GM23338 (cell line): ENCODE measurements around the gene ZNF441. TPM values are rescaled to one million over a fixed set of nuclear protein-coding genes. Genes with fewer than 3 reads are reported as not detected.

ENCODE experiments used
- ATAC-seq: fragments of 200-7000 bp; cut with Tn5 transposase; 3 replicates; pipeline ENCODE4 v1.9.1; 2020
- DNase-seq: peaks from one replicate; pipeline ENCODE4 v3.0.0-alpha.2; 2015; ENCODE audit warnings: low spot score
- H2AFZ ChIP-seq: fragments of 200-600 bp; sonication (generic); 2 replicates; pipeline ENCODE4 v1.8.0; 2016; ENCODE audit warnings: antibody characterized with exemption, mild to moderate bottlenecking, moderate library complexity
- H3F3A ChIP-seq: fragments of 200-600 bp; sonication (generic); replicated peaks from 2 replicates; pipeline ENCODE4 v1.8.0; 2017; ENCODE audit warnings: antibody characterized with exemption, mixed run types, low read depth
- H3K27ac ChIP-seq: fragments of 200-600 bp; sonication (generic); 2 replicates; pipeline ENCODE4 v1.6.1; 2016; ENCODE audit warnings: low read depth
- H3K27me3 ChIP-seq: fragments of 200-600 bp; sonication (generic); 2 replicates; pipeline ENCODE4 v1.8.0; 2016; ENCODE audit warnings: mild to moderate bottlenecking, mixed run types, moderate library complexity; ENCODE audit not compliant: insufficient read depth
- H3K36me3 ChIP-seq: fragments of 200-600 bp; sonication (generic); 2 replicates; pipeline ENCODE4 v1.8.0; 2016; ENCODE audit warnings: mild to moderate bottlenecking; ENCODE audit not compliant: insufficient read depth
- H3K4me1 ChIP-seq: fragments of 200-600 bp; sonication (generic); 2 replicates; pipeline ENCODE4 v1.8.0; 2016; ENCODE audit warnings: mild to moderate bottlenecking, moderate library complexity; ENCODE audit not compliant: insufficient read depth
- H3K4me2 ChIP-seq: fragments of 200-600 bp; sonication (generic); 2 replicates; pipeline ENCODE4 v1.7.1; 2017; ENCODE audit warnings: mixed run types
- H3K4me3 ChIP-seq: fragments of 200-600 bp; sonication (generic); 2 replicates; pipeline ENCODE4 v1.6.1; 2016; ENCODE audit warnings: mixed run types
- H3K79me2 ChIP-seq: fragments of 200-600 bp; sonication (generic); replicated peaks from 2 replicates; pipeline ENCODE4 v1.8.0; 2017; ENCODE audit warnings: mild to moderate bottlenecking; ENCODE audit not compliant: insufficient read depth
- H3K9me2 ChIP-seq: fragments of 200-600 bp; sonication (generic); 2 replicates; pipeline ENCODE4 v1.8.0; 2017; ENCODE audit not compliant: insufficient read depth
- H4K20me1 ChIP-seq: fragments of 200-600 bp; sonication (generic); replicated peaks from 2 replicates; pipeline ENCODE4 v1.8.0; 2017; ENCODE audit warnings: mild to moderate bottlenecking; ENCODE audit not compliant: insufficient read depth
- H3K27ac Mint-ChIP-seq: 2 replicates; pipeline ENCODE4 v1.8.0; 2020; ENCODE audit warnings: inconsistent platforms, mild to moderate bottlenecking, moderate library complexity, mixed read lengths
- H3K27me3 Mint-ChIP-seq: 3 replicates; pipeline ENCODE4 v1.8.0; 2022; ENCODE audit warnings: low read depth, mild to moderate bottlenecking, moderate library complexity, mixed read lengths, inconsistent platforms; ENCODE audit not compliant: insufficient read depth, poor library complexity
- H3K36me3 Mint-ChIP-seq: 3 replicates; pipeline ENCODE4 v1.8.0; 2021; ENCODE audit warnings: low read depth, mild to moderate bottlenecking, inconsistent platforms, moderate library complexity, mixed read lengths
- H3K4me1 Mint-ChIP-seq: 3 replicates; pipeline ENCODE4 v1.8.0; 2020; ENCODE audit warnings: mild to moderate bottlenecking, inconsistent platforms, mixed read lengths
- H3K4me3 Mint-ChIP-seq: 3 replicates; pipeline ENCODE4 v1.8.0; 2021; ENCODE audit warnings: moderate library complexity, mild to moderate bottlenecking, inconsistent platforms, mixed read lengths
- H3K9me3 Mint-ChIP-seq: 3 replicates; pipeline ENCODE4 v1.8.0; 2020; ENCODE audit warnings: moderate library complexity, mild to moderate bottlenecking, inconsistent platforms, mixed read lengths
- CREB1 ChIP-seq: fragments of 250-450 bp; sonication (Bioruptor Pico); IDR thresholded peaks from 2 replicates; pipeline ENCODE4 v1.5.0; 2020; ENCODE audit warnings: low read depth, mild to moderate bottlenecking, moderate library complexity
- CTCF ChIP-seq, 2 experiments: fragments of 200-600 bp in 1 of 2; sonication (generic) in 1 of 2; conservative IDR thresholded peaks; 2 replicates each; pipeline versions ENCODE4 v1.5.1 to v1.6.1; 2016 to 2017; ENCODE audit warnings: antibody characterized with exemption in 2 of 2, low read depth in 2 of 2, mild to moderate bottlenecking in 2 of 2, moderate library complexity in 1 of 2
- ETS1 ChIP-seq: IDR thresholded peaks from 2 replicates; pipeline ENCODE4 v1.6.1; 2016; ENCODE audit warnings: antibody characterized with exemption
- EZH2 ChIP-seq: fragments of 200-600 bp; sonication (generic); IDR thresholded peaks from one replicate; pipeline ENCODE4 v1.8.0; 2017; ENCODE audit warnings: antibody characterized with exemption, mild to moderate bottlenecking, low read depth; ENCODE audit not compliant: unreplicated experiment
- EZH2phosphoT487 ChIP-seq: fragments of 200-600 bp; sonication (generic); IDR thresholded peaks from one replicate; pipeline ENCODE4 v1.8.1; 2018; ENCODE audit warnings: antibody characterized with exemption; ENCODE audit not compliant: unreplicated experiment
- JUNB ChIP-seq: IDR thresholded peaks from one replicate; pipeline ENCODE4 v1.6.1; 2016; ENCODE audit warnings: antibody characterized with exemption; ENCODE audit not compliant: unreplicated experiment
- NANOG ChIP-seq: IDR thresholded peaks from 2 replicates; pipeline ENCODE4 v1.6.1; 2016; ENCODE audit warnings: antibody characterized with exemption, borderline replicate concordance
- POLR2AphosphoS5 ChIP-seq: IDR thresholded peaks from 2 replicates; pipeline ENCODE4 v1.6.1; 2016; ENCODE audit warnings: antibody characterized with exemption, low read depth
- STAT1 ChIP-seq: IDR thresholded peaks from one replicate; pipeline ENCODE4 v1.6.1; 2016; ENCODE audit warnings: antibody characterized with exemption; ENCODE audit not compliant: unreplicated experiment
- ZNF114 ChIP-seq: fragments of 250-450 bp; sonication (Bioruptor Pico); IDR thresholded peaks from 2 replicates; pipeline ENCODE4 v1.5.0; 2020; ENCODE audit warnings: mild to moderate bottlenecking, moderate library complexity
- ZNF331 ChIP-seq: fragments of 250-450 bp; sonication (Bioruptor Pico); IDR thresholded peaks from 2 replicates; pipeline ENCODE4 v1.5.0; 2020; ENCODE audit warnings: low read depth, mild to moderate bottlenecking, moderate library complexity
- polyA plus RNA-seq: library from polyadenylated mRNA; unstranded; fragments of >200 nt; fragmentation: Nextera tagmentation; extraction: Ambion mirVana; gene quantifications from 2 replicates; pipeline ENCODE4 v1.2.1, GENCODE V29; 2016
- total RNA-seq: library from RNA; depleted of rRNA; stranded (reverse); fragments of >200 nt; shearing (Covaris generic); gene quantifications from 2 replicates; pipeline ENCODE4 v1.2.3, GENCODE V29; 2014
- TF ChIP-seq, protein P1 (sequence below): fragments of 250-450 bp; sonication (Bioruptor Pico); IDR thresholded peaks from 2 replicates; pipeline ENCODE4 v1.5.0; 2020; ENCODE audit warnings: mild to moderate bottlenecking, moderate library complexity
- TF ChIP-seq, protein P2 (sequence below): IDR thresholded peaks from one replicate; pipeline ENCODE4 v1.6.1; 2018; ENCODE audit warnings: antibody characterized with exemption; ENCODE audit not compliant: unreplicated experiment

ZNF441 gene
- total and polyA plus RNA-seq, 2 experiments from 2014 or later, result 0.40 to 0.52 TPM

GRCh38 chr19:11784356-11784755 lies 17.6 kb downstream of the ZNF441 start:
- H3K27ac ChIP-seq, result no peak overlapping the region
- peaks cover 87% of the 10 kb centered on the region for H3K9me3 Mint-ChIP-seq
- peaks cover 6% of the 10 kb centered on the region; the same call in 2 of the 3 replicates for H3K36me3 Mint-ChIP-seq

More at GRCh38 chr19:11784356-11784755, 17.6 kb downstream of the ZNF441 start:
- Histone ChIP-seq H3K9me2 (no peaks in the 10 kb centered on the region), H3K4me1 (no peaks in the 10 kb centered on the region), H3K4me2 (no peak overlapping the region), H3K4me3 (no peak overlapping the region), H4K20me1 (no peaks in the 10 kb centered on the region), H3K27me3 (no peaks in the 10 kb centered on the region), H3F3A (no peaks in the 10 kb centered on the region), H3K36me3 (peaks cover 15% of the 10 kb centered on the region), H3K79me2 (no peaks in the 10 kb centered on the region), H2AFZ (no peak overlapping the region)
- Mint-ChIP-seq H3K4me3 (no peak overlapping the region), H3K4me1 (no peaks in the 10 kb centered on the region), H3K27ac (no peak overlapping the region), H3K27me3 (no peaks in the 10 kb centered on the region)
- DNase-seq, result no peak
- TF ChIP-seq ZNF331 (CRISPR knock-in tag), result no peak
- TF ChIP-seq, protein P1, sequence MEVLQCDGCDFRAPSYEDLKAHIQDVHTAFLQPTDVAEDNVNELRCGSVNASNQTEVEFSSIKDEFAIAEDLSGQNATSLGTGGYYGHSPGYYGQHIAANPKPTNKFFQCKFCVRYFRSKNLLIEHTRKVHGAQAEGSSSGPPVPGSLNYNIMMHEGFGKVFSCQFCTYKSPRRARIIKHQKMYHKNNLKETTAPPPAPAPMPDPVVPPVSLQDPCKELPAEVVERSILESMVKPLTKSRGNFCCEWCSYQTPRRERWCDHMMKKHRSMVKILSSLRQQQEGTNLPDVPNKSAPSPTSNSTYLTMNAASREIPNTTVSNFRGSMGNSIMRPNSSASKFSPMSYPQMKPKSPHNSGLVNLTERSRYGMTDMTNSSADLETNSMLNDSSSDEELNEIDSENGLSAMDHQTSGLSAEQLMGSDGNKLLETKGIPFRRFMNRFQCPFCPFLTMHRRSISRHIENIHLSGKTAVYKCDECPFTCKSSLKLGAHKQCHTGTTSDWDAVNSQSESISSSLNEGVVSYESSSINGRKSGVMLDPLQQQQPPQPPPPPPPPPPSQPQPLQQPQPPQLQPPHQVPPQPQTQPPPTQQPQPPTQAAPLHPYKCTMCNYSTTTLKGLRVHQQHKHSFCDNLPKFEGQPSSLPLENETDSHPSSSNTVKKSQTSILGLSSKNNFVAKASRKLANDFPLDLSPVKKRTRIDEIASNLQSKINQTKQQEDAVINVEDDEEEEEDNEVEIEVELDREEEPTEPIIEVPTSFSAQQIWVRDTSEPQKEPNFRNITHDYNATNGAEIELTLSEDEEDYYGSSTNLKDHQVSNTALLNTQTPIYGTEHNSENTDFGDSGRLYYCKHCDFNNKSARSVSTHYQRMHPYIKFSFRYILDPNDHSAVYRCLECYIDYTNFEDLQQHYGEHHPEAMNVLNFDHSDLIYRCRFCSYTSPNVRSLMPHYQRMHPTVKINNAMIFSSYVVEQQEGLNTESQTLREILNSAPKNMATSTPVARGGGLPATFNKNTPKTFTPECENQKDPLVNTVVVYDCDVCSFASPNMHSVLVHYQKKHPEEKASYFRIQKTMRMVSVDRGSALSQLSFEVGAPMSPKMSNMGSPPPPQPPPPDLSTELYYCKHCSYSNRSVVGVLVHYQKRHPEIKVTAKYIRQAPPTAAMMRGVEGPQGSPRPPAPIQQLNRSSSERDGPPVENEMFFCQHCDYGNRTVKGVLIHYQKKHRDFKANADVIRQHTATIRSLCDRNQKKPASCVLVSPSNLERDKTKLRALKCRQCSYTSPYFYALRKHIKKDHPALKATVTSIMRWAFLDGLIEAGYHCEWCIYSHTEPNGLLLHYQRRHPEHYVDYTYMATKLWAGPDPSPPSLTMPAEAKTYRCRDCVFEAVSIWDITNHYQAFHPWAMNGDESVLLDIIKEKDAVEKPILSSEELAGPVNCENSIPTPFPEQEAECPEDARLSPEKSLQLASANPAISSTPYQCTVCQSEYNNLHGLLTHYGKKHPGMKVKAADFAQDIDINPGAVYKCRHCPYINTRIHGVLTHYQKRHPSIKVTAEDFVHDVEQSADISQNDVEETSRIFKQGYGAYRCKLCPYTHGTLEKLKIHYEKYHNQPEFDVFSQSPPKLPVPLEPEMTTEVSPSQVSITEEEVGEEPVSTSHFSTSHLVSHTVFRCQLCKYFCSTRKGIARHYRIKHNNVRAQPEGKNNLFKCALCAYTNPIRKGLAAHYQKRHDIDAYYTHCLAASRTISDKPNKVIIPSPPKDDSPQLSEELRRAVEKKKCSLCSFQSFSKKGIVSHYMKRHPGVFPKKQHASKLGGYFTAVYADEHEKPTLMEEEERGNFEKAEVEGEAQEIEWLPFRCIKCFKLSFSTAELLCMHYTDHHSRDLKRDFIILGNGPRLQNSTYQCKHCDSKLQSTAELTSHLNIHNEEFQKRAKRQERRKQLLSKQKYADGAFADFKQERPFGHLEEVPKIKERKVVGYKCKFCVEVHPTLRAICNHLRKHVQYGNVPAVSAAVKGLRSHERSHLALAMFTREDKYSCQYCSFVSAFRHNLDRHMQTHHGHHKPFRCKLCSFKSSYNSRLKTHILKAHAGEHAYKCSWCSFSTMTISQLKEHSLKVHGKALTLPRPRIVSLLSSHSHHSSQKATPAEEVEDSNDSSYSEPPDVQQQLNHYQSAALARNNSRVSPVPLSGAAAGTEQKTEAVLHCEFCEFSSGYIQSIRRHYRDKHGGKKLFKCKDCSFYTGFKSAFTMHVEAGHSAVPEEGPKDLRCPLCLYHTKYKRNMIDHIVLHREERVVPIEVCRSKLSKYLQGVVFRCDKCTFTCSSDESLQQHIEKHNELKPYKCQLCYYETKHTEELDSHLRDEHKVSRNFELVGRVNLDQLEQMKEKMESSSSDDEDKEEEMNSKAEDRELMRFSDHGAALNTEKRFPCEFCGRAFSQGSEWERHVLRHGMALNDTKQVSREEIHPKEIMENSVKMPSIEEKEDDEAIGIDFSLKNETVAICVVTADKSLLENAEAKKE, result no peak
- no peak for TF ChIP-seq EZH2
- TF ChIP-seq CREB1 (CRISPR knock-in tag), result no peak
- TF ChIP-seq ZNF114 (CRISPR knock-in tag), result no peak
- no peak for TF ChIP-seq EZH2phosphoT487
- no peak for TF ChIP-seq STAT1
- no peak for TF ChIP-seq CTCF (conservative IDR thresholded peaks at IDR 0.05; ENCODE audit: low read depth in 2 of 2)
- no peak for TF ChIP-seq JUNB
- TF ChIP-seq ETS1, result no peak
- no peak for TF ChIP-seq NANOG
- TF ChIP-seq, protein P2, sequence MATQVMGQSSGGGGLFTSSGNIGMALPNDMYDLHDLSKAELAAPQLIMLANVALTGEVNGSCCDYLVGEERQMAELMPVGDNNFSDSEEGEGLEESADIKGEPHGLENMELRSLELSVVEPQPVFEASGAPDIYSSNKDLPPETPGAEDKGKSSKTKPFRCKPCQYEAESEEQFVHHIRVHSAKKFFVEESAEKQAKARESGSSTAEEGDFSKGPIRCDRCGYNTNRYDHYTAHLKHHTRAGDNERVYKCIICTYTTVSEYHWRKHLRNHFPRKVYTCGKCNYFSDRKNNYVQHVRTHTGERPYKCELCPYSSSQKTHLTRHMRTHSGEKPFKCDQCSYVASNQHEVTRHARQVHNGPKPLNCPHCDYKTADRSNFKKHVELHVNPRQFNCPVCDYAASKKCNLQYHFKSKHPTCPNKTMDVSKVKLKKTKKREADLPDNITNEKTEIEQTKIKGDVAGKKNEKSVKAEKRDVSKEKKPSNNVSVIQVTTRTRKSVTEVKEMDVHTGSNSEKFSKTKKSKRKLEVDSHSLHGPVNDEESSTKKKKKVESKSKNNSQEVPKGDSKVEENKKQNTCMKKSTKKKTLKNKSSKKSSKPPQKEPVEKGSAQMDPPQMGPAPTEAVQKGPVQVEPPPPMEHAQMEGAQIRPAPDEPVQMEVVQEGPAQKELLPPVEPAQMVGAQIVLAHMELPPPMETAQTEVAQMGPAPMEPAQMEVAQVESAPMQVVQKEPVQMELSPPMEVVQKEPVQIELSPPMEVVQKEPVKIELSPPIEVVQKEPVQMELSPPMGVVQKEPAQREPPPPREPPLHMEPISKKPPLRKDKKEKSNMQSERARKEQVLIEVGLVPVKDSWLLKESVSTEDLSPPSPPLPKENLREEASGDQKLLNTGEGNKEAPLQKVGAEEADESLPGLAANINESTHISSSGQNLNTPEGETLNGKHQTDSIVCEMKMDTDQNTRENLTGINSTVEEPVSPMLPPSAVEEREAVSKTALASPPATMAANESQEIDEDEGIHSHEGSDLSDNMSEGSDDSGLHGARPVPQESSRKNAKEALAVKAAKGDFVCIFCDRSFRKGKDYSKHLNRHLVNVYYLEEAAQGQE, result no peak
- TF ChIP-seq POLR2AphosphoS5, result no peak
- ATAC-seq, result no peak
